Mesodermal cell (in vitro differentiated cells): ENCODE data around the gene SLF2.

Experiments
- H3K27ac ChIP-seq: 2 replicates; pipeline ENCODE4 v1.7.0; 2013; ENCODE audit warnings: mild to moderate bottlenecking, low read depth, low read length, moderate library complexity; ENCODE audit not compliant: severe bottlenecking
- H3K36me3 ChIP-seq: 2 replicates; pipeline ENCODE4 v1.7.1; 2013; ENCODE audit warnings: mild to moderate bottlenecking, low read length, moderate library complexity; ENCODE audit not compliant: control insufficient read depth, insufficient read depth
- H3K4me1 ChIP-seq: one replicate; pipeline ENCODE4 v1.7.1; 2013; ENCODE audit warnings: mild to moderate bottlenecking, low read length; ENCODE audit not compliant: insufficient read depth, control insufficient read depth, poor library complexity, severe bottlenecking
- H3K4me3 ChIP-seq: 2 replicates; pipeline ENCODE4 v1.7.0; 2013; ENCODE audit warnings: low read length, control low read depth, mild to moderate bottlenecking; ENCODE audit not compliant: insufficient read depth, poor library complexity, severe bottlenecking; ENCODE audit errors: extremely low read depth
- H3K9me3 ChIP-seq: 2 replicates; pipeline ENCODE4 v1.7.1; 2013; ENCODE audit warnings: mild to moderate bottlenecking, low read length, moderate library complexity; ENCODE audit not compliant: control insufficient read depth
- WGBS, 2 experiments: methylation state at CpG; one replicate each; pipeline ENCODE4 v1.1.5; 2013; ENCODE audit warnings: missing lambda C conversion rate in 2 of 2; ENCODE audit not compliant: insufficient coverage in 2 of 2; 5-methylcytosine and 5-hydroxymethylcytosine counted together

Gene SLF2

GRCh38 chr10:100904917-100905316 is 7.8 kb upstream of the SLF2 start:
- no peak overlapping the region for H3K4me3 ChIP-seq
- no peaks in the 10 kb centered on the region for H3K36me3 ChIP-seq
- no peak overlapping the region for H3K27ac ChIP-seq
- WGBS, 2 experiments, result 90% methylated on average over 1 of the region's 2 CpGs; no CpG with 5 or more reads in 1 of the 2 experiments
- H3K4me1 ChIP-seq, result peaks cover 11% of the 10 kb centered on the region
- H3K9me3 ChIP-seq, result no peaks in the 10 kb centered on the region

- 56 to 64% methylated on average over 1 of the region's 1 CpG for WGBS, 2 experiments
- no peaks in the 10 kb centered on the region for H3K9me3 ChIP-seq
- no peaks in the 10 kb centered on the region for H3K36me3 ChIP-seq
- peaks cover 18% of the 10 kb centered on the region for H3K4me1 ChIP-seq
- H3K4me3 ChIP-seq, result no peak overlapping the region
- no peak overlapping the region for H3K27ac ChIP-seq
These were observed 5.6 kb upstream of the SLF2 start for GRCh38 chr10:100907175-100907574.

- 80% methylated on average over 2 of the region's 4 CpGs; no CpG with 5 or more reads in 1 of the 2 experiments for WGBS, 2 experiments
- no peak overlapping the region for H3K4me3 ChIP-seq
- H3K4me1 ChIP-seq, result peaks cover 18% of the 10 kb centered on the region
- H3K27ac ChIP-seq, result no peak overlapping the region
- H3K9me3 ChIP-seq, result no peaks in the 10 kb centered on the region
- H3K36me3 ChIP-seq, result no peaks in the 10 kb centered on the region
These were observed 4.9 kb upstream of the SLF2 start for GRCh38 chr10:100907773-100908363.

- Histone ChIP-seq H3K27ac (no peak overlapping the region), H3K4me3 (no peak overlapping the region), H3K9me3 (no peaks in the 10 kb centered on the region), H3K4me1 (peaks cover 18% of the 10 kb centered on the region), H3K36me3 (no peaks in the 10 kb centered on the region)
- 91 to 94% methylated on average over 7 to 8 of the region's 8 CpGs for WGBS, 2 experiments
These were observed 4.4 kb upstream of the SLF2 start for GRCh38 chr10:100908378-100908777.

- no peaks in the 10 kb centered on the region for H3K9me3 ChIP-seq
- 19 to 49% methylated on average over 3 of the region's 6 CpGs for WGBS, 2 experiments
- H3K4me3 ChIP-seq, result no peak overlapping the region
- H3K27ac ChIP-seq, result peak overlapping the region; percentile 91
- peaks cover 4% of the 10 kb centered on the region for H3K36me3 ChIP-seq
- H3K4me1 ChIP-seq, result peaks cover 25% of the 10 kb centered on the region
These were observed 3.1 kb upstream of the SLF2 start for GRCh38 chr10:100909501-100910263.

- Histone ChIP-seq H3K4me3 (no peak overlapping the region), H3K4me1 (peaks cover 25% of the 10 kb centered on the region), H3K9me3 (no peaks in the 10 kb centered on the region), H3K36me3 (peaks cover 14% of the 10 kb centered on the region), H3K27ac (no peak overlapping the region)
- no CpG with 5 or more reads among the region's 4 CpGs for WGBS, 2 experiments
These were observed 1.3 kb upstream of the SLF2 start for GRCh38 chr10:100911472-100911871.

- Histone ChIP-seq H3K4me3 (peak overlapping the region; percentile 97), H3K27ac (peak overlapping the region; percentile 86), H3K9me3 (no peaks in the 10 kb centered on the region), H3K36me3 (peaks cover 20% of the 10 kb centered on the region), H3K4me1 (peaks cover 25% of the 10 kb centered on the region)
- WGBS, 2 experiments, result 26 to 29% methylated on average over 9 to 11 of the region's 12 CpGs
These were observed 654 bp upstream of the SLF2 start for GRCh38 chr10:100912013-100912604.

- no peak overlapping the region for H3K27ac ChIP-seq
- peaks cover 34% of the 10 kb centered on the region for H3K36me3 ChIP-seq
- peaks cover 21% of the 10 kb centered on the region for H3K4me1 ChIP-seq
- H3K4me3 ChIP-seq, result peak overlapping the region; percentile 97
- WGBS, 2 experiments, result 0 to 5% methylated on average over 5 to 8 of the region's 10 CpGs
- H3K9me3 ChIP-seq, result no peaks in the 10 kb centered on the region
These were observed 705 bp downstream of the SLF2 start for GRCh38 chr10:100913470-100913865.

- WGBS, 2 experiments, result 100% methylated on average over 1 of the region's 3 CpGs
- Histone ChIP-seq H3K4me3 (no peak overlapping the region), H3K4me1 (peaks cover 8% of the 10 kb centered on the region), H3K9me3 (no peaks in the 10 kb centered on the region), H3K27ac (no peak overlapping the region), H3K36me3 (peaks cover 68% of the 10 kb centered on the region)
These were observed 4.3 kb downstream of the SLF2 start for GRCh38 chr10:100917071-100917470.

GRCh38 chr10:100923580-100923979 is 10.8 kb downstream of the SLF2 start:
- Histone ChIP-seq H3K9me3 (no peaks in the 10 kb centered on the region), H3K36me3 (peaks cover 82% of the 10 kb centered on the region), H3K4me3 (no peak overlapping the region), H3K27ac (no peak overlapping the region), H3K4me1 (no peaks in the 10 kb centered on the region)

- Histone ChIP-seq H3K27ac (no peak overlapping the region), H3K4me1 (no peaks in the 10 kb centered on the region), H3K4me3 (no peak overlapping the region), H3K36me3 (peaks cover 76% of the 10 kb centered on the region), H3K9me3 (no peaks in the 10 kb centered on the region)
- 100% methylated on average over 1 of the region's 5 CpGs; no CpG with 5 or more reads in 1 of the 2 experiments for WGBS, 2 experiments
These were observed 14.5 kb downstream of the SLF2 start for GRCh38 chr10:100927266-100927665.
